WTC11 (cell line): Measurements from ENCODE around the gene ACACA. TPM values are rescaled to one million over a fixed set of nuclear protein-coding genes. Genes with fewer than 3 reads are reported as not detected.

Experiments
- ATAC-seq: fragments of 200-7000 bp; cut with Tn5 transposase; 2 replicates; pipeline ENCODE4 v1.10.0; 2021; ENCODE audit warnings: mild to moderate bottlenecking, moderate library complexity
- CTCF ChIA-PET: fragments of 300-600 bp; sonication (Branson Sonifier 250); formaldehyde crosslinking; loops from one replicate; lab custom pipeline; 2021; ENCODE audit warnings: antibody characterized with exemption; lab: Charles Lee
- POLR2A ChIA-PET: fragments of 350-600 bp; sonication (Branson Sonifier 250); formaldehyde crosslinking; loops from one replicate; lab custom pipeline; 2021; ENCODE audit warnings: antibody characterized with exemption; lab: Charles Lee
- DNase-seq: peaks from one replicate; pipeline ENCODE4 v3.0.0; 2021; ENCODE audit warnings: low spot score
- H3K27ac Mint-ChIP-seq: 2 replicates; pipeline ENCODE4 v1.8.0; 2021; ENCODE audit warnings: mixed read lengths
- H3K27me3 Mint-ChIP-seq: 2 replicates; pipeline ENCODE4 v1.8.0; 2021; ENCODE audit warnings: low read depth, mild to moderate bottlenecking, moderate library complexity, mixed read lengths
- H3K36me3 Mint-ChIP-seq: 2 replicates; pipeline ENCODE4 v1.8.0; 2021; ENCODE audit warnings: mixed read lengths
- H3K4me1 Mint-ChIP-seq: 2 replicates; pipeline ENCODE4 v1.8.0; 2022; ENCODE audit warnings: mixed read lengths
- H3K4me3 Mint-ChIP-seq: 2 replicates; pipeline ENCODE4 v1.8.0; 2021; ENCODE audit warnings: mild to moderate bottlenecking, moderate library complexity, mixed read lengths
- H3K9me3 Mint-ChIP-seq: 2 replicates; pipeline ENCODE4 v1.8.0; 2021; ENCODE audit warnings: mixed read lengths
- E2F1 ChIP-seq: sonication (generic); formaldehyde crosslinking; IDR thresholded peaks from 2 replicates; pipeline ENCODE4 v1.8.0; 2022; ENCODE audit warnings: mild to moderate bottlenecking, missing genetic modification reagents
- ESRRA ChIP-seq: sonication (generic); formaldehyde crosslinking; IDR thresholded peaks from 2 replicates; pipeline ENCODE4 v1.8.1; 2022; ENCODE audit warnings: mild to moderate bottlenecking, missing genetic modification reagents, borderline replicate concordance
- FOXJ3 ChIP-seq: sonication (generic); formaldehyde crosslinking; IDR thresholded peaks from 2 replicates; pipeline ENCODE4 v1.9.0; 2021; ENCODE audit warnings: missing genetic modification reagents, mild to moderate bottlenecking, borderline replicate concordance
- FOXK1 ChIP-seq: sonication (generic); formaldehyde crosslinking; IDR thresholded peaks from 2 replicates; pipeline ENCODE4 v1.8.0; 2022; ENCODE audit warnings: mild to moderate bottlenecking, moderate library complexity, missing genetic modification reagents
- GABPB1 ChIP-seq: sonication (generic); formaldehyde crosslinking; IDR thresholded peaks from 2 replicates; pipeline ENCODE4 v1.8.1; 2023; ENCODE audit warnings: mild to moderate bottlenecking, missing genetic modification reagents
- HMGA2 ChIP-seq: fragments of 250-450 bp; sonication (Bioruptor Pico); IDR thresholded peaks from 2 replicates; pipeline ENCODE4 v1.4.0; 2021; ENCODE audit warnings: mild to moderate bottlenecking, moderate library complexity
- KAT7 ChIP-seq: sonication (generic); formaldehyde crosslinking; IDR thresholded peaks from 2 replicates; pipeline ENCODE4 v1.8.1; 2023; ENCODE audit warnings: missing genetic modification reagents, mild to moderate bottlenecking, borderline replicate concordance
- MAX ChIP-seq: sonication (generic); formaldehyde crosslinking; IDR thresholded peaks from 2 replicates; pipeline ENCODE4 v1.8.0; 2022; ENCODE audit warnings: mild to moderate bottlenecking, missing genetic modification reagents
- NR2C2 ChIP-seq: sonication (generic); formaldehyde crosslinking; IDR thresholded peaks from 2 replicates; pipeline ENCODE4 v1.8.0; 2022; ENCODE audit warnings: mild to moderate bottlenecking, missing genetic modification reagents
- PRDM15 ChIP-seq: sonication (generic); formaldehyde crosslinking; IDR thresholded peaks from 2 replicates; pipeline ENCODE4 v1.8.0; 2022; ENCODE audit warnings: missing genetic modification reagents
- RELA ChIP-seq: sonication (generic); formaldehyde crosslinking; IDR thresholded peaks from 2 replicates; pipeline ENCODE4 v1.8.1; 2022; ENCODE audit warnings: missing genetic modification reagents, mild to moderate bottlenecking, borderline replicate concordance
- RORB ChIP-seq: fragments of 250-450 bp; sonication (Bioruptor Pico); IDR thresholded peaks from 2 replicates; pipeline ENCODE4 v1.9.0; 2021; ENCODE audit warnings: mild to moderate bottlenecking
- STAT6 ChIP-seq: sonication (generic); formaldehyde crosslinking; conservative IDR thresholded peaks from 2 replicates; pipeline ENCODE4 v1.8.1; 2023; ENCODE audit warnings: mild to moderate bottlenecking, low read depth, missing genetic modification reagents, moderate library complexity
- TCF7 ChIP-seq: sonication (generic); formaldehyde crosslinking; IDR thresholded peaks from 2 replicates; pipeline ENCODE4 v1.8.0; 2022; ENCODE audit warnings: mild to moderate bottlenecking, low read depth, missing genetic modification reagents, moderate library complexity
- TEAD4 ChIP-seq: sonication (generic); formaldehyde crosslinking; IDR thresholded peaks from 2 replicates; pipeline ENCODE4 v1.8.0; 2022; ENCODE audit warnings: mild to moderate bottlenecking, missing genetic modification reagents
- ZNF121 ChIP-seq: sonication (generic); formaldehyde crosslinking; IDR thresholded peaks from 2 replicates; pipeline ENCODE4 v1.8.0; 2023; ENCODE audit warnings: missing genetic modification reagents
- ZNF671 ChIP-seq: fragments of 250-450 bp; sonication (Bioruptor Pico); IDR thresholded peaks from 2 replicates; pipeline ENCODE4 v1.8.0; 2021; ENCODE audit warnings: mild to moderate bottlenecking
- total RNA-seq: library from RNA; stranded (reverse); gene quantifications from 3 replicates; pipeline ENCODE4 v1.2.3, GENCODE V29; 2021
- TF ChIP-seq, protein P1 (sequence below): fragments of 250-450 bp; sonication (Bioruptor Pico); IDR thresholded peaks from 2 replicates; pipeline ENCODE4 v1.9.0; 2021; ENCODE audit warnings: mild to moderate bottlenecking
- TF ChIP-seq, protein P2 (sequence below): sonication (generic); formaldehyde crosslinking; IDR thresholded peaks from 2 replicates; pipeline ENCODE4 v1.8.1; 2023; ENCODE audit warnings: mild to moderate bottlenecking, moderate library complexity, missing genetic modification reagents
- TF ChIP-seq, protein P3 (sequence below): sonication (generic); formaldehyde crosslinking; IDR thresholded peaks from 2 replicates; pipeline ENCODE4 v1.8.1; 2022; ENCODE audit warnings: missing genetic modification reagents, borderline replicate concordance
- TF ChIP-seq, protein P4 (sequence below): sonication (generic); formaldehyde crosslinking; IDR thresholded peaks from 2 replicates; pipeline ENCODE4 v1.8.0; 2022; ENCODE audit warnings: mild to moderate bottlenecking, missing genetic modification reagents
- TF ChIP-seq, protein P5 (sequence below): sonication (generic); formaldehyde crosslinking; IDR thresholded peaks from 2 replicates; pipeline ENCODE4 v1.8.1; 2022; ENCODE audit warnings: low read depth, missing genetic modification reagents, borderline replicate concordance

The ACACA gene
- total RNA-seq, 1 experiment from 2014 or later = 167 TPM

DNA sequence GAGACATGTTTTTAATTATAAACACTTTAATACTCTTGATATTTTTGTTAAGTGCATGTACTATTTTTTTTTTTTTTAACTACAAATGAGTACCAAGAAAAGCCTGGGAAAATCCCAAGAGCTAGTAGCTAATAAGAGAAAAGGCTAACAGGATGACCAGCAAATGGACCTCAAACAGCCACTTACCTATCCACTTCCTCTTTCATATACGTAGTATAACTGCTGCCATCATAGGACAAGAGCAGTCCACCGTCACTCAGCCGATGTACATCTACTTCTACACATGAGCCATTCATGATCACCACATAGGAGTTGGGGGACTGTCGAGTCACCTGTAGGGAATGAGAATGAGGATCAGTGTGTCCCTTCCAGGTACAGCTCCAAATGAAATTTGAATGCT, 158.8 kb downstream of the ACACA start (continued):
- TF ChIP-seq, protein P1, sequence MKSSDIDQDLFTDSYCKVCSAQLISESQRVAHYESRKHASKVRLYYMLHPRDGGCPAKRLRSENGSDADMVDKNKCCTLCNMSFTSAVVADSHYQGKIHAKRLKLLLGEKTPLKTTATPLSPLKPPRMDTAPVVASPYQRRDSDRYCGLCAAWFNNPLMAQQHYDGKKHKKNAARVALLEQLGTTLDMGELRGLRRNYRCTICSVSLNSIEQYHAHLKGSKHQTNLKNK (CRISPR knock-in tag) = no peak
- TF ChIP-seq RORB (CRISPR knock-in tag) (no peak), STAT6 (CRISPR knock-in tag) (no peak), TEAD4 (no peak)

DNA sequence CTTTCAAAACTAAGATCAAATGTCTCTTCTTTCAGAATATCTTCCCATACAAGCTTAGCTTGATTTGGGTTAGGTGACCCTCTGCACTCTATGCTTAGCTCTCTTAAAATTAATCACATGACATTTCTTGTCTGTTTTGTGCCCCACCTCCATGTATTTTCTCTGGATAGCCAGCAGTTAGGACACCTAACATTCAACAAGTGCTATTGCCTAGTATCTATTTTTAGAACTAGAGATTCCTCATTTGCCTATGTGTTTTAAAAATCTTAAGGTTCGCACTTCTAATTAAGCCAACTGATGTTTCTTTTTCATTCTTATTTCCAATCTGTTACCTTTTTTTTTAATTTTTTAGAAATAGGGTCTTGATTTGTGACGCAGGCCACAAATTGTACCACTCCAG, 160.6 kb downstream of the ACACA start:
- H3K4me3 Mint-ChIP-seq = no peak overlapping the region
- CTCF ChIA-PET = no interaction called here
- TF ChIP-seq PRDM15 (CRISPR knock-in tag) (no peak), ZNF121 (no peak), ESRRA (CRISPR knock-in tag) (no peak), FOXK1 (no peak), FOXJ3 (CRISPR knock-in tag) (no peak), NR2C2 (CRISPR knock-in tag) (no peak), HMGA2 (CRISPR knock-in tag) (no peak), E2F1 (no peak), KAT7 (CRISPR knock-in tag) (no peak), RELA (CRISPR knock-in tag) (no peak), MAX (CRISPR knock-in tag) (no peak), GABPB1 (CRISPR knock-in tag) (no peak), TCF7 (no peak), ZNF671 (CRISPR knock-in tag) (no peak)
- TF ChIP-seq, protein P2, sequence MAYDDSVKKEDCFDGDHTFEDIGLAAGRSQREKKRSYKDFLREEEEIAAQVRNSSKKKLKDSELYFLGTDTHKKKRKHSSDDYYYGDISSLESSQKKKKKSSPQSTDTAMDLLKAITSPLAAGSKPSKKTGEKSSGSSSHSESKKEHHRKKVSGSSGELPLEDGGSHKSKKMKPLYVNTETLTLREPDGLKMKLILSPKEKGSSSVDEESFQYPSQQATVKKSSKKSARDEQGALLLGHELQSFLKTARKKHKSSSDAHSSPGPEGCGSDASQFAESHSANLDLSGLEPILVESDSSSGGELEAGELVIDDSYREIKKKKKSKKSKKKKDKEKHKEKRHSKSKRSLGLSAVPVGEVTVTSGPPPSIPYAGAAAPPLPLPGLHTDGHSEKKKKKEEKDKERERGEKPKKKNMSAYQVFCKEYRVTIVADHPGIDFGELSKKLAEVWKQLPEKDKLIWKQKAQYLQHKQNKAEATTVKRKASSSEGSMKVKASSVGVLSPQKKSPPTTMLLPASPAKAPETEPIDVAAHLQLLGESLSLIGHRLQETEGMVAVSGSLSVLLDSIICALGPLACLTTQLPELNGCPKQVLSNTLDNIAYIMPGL (CRISPR knock-in tag) = no peak
- TF ChIP-seq, protein P3, sequence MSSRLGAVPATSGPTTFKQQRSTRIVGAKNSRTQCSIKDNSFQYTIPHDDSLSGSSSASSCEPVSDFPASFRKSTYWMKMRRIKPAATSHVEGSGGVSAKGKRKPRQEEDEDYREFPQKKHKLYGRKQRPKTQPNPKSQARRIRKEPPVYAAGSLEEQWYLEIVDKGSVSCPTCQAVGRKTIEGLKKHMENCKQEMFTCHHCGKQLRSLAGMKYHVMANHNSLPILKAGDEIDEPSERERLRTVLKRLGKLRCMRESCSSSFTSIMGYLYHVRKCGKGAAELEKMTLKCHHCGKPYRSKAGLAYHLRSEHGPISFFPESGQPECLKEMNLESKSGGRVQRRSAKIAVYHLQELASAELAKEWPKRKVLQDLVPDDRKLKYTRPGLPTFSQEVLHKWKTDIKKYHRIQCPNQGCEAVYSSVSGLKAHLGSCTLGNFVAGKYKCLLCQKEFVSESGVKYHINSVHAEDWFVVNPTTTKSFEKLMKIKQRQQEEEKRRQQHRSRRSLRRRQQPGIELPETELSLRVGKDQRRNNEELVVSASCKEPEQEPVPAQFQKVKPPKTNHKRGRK (CRISPR knock-in tag) = no peak
- TF ChIP-seq, protein P4, sequence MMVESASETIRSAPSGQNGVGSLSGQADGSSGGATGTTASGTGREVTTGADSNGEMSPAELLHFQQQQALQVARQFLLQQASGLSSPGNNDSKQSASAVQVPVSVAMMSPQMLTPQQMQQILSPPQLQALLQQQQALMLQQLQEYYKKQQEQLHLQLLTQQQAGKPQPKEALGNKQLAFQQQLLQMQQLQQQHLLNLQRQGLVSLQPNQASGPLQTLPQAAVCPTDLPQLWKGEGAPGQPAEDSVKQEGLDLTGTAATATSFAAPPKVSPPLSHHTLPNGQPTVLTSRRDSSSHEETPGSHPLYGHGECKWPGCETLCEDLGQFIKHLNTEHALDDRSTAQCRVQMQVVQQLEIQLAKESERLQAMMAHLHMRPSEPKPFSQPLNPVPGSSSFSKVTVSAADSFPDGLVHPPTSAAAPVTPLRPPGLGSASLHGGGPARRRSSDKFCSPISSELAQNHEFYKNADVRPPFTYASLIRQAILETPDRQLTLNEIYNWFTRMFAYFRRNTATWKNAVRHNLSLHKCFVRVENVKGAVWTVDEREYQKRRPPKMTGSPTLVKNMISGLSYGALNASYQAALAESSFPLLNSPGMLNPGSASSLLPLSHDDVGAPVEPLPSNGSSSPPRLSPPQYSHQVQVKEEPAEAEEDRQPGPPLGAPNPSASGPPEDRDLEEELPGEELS (CRISPR knock-in tag) = no peak
- TF ChIP-seq, protein P5, sequence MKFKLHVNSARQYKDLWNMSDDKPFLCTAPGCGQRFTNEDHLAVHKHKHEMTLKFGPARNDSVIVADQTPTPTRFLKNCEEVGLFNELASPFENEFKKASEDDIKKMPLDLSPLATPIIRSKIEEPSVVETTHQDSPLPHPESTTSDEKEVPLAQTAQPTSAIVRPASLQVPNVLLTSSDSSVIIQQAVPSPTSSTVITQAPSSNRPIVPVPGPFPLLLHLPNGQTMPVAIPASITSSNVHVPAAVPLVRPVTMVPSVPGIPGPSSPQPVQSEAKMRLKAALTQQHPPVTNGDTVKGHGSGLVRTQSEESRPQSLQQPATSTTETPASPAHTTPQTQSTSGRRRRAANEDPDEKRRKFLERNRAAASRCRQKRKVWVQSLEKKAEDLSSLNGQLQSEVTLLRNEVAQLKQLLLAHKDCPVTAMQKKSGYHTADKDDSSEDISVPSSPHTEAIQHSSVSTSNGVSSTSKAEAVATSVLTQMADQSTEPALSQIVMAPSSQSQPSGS (CRISPR knock-in tag) = no peak

More for the DNA sequence above, 160.6 kb downstream of the ACACA start:
- Mint-ChIP-seq H3K27ac (no peak overlapping the region), H3K27me3 (no peaks in the 10 kb centered on the region), H3K36me3 (peaks cover 66% of the 10 kb centered on the region), H3K9me3 (no peaks in the 10 kb centered on the region), H3K4me1 (no peaks in the 10 kb centered on the region)
- POLR2A ChIA-PET = no interaction called here
- no peak for DNase-seq
- no peak for ATAC-seq
